ENCODE measurements around the gene PLEKHF1. TPM values are rescaled to one million over a fixed set of nuclear protein-coding genes. Genes with fewer than 3 reads are reported as not detected.
A peak's percentile ranks its signal among the peaks of the same experiment; 100 is the strongest.

Gene PLEKHF1
- total RNA-seq, 4 donors from 2014 or later: 69.1 to 164 (median 135) TPM

DNA sequence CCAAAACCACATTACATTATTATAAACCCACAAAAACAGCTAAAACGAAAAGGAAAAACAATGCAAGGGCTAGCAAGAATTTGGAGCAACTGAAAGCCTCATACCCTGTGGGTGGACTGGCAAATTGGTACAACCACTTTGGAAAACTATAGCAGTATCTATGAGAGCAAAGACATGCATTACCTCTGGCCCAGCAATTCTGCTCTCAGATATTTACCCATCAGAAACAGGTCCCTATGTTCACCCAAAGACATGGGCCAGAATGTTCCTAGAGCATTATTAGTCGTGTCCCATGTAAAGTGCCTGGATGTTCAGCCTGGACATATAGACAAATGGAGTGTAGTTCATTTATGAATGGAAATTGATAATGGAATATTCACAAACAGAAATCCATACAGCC, 31.3 kb upstream of the PLEKHF1 start:
- no peak for DNase-seq
- no peaks in the 10 kb centered on the region for H3K27me3 ChIP-seq
- ATAC-seq: no peak
- no peaks in the 10 kb centered on the region for H3K9me3 ChIP-seq
- intact Hi-C loops (cut with DNase I; ENCODE audit: low total_unique reads): no loop called here
- H3K4me3 ChIP-seq: no peak overlapping the region
- no peak overlapping the region for H3K27ac ChIP-seq
- TF ChIP-seq POLR2A (IDR thresholded peaks at IDR 0.05) (no peak), CTCF (IDR thresholded peaks at IDR 0.05 in 4 of 5, conservative IDR thresholded peaks at IDR 0.05 in 1 of 5) (no peak)
- no peaks in the 10 kb centered on the region for H3K36me3 ChIP-seq
- in situ Hi-C loops (cut with MboI; ENCODE audit: low sequenced_read_pairs in 4 of 4): no loop called here
- no peaks in the 10 kb centered on the region for H3K4me1 ChIP-seq

DNA sequence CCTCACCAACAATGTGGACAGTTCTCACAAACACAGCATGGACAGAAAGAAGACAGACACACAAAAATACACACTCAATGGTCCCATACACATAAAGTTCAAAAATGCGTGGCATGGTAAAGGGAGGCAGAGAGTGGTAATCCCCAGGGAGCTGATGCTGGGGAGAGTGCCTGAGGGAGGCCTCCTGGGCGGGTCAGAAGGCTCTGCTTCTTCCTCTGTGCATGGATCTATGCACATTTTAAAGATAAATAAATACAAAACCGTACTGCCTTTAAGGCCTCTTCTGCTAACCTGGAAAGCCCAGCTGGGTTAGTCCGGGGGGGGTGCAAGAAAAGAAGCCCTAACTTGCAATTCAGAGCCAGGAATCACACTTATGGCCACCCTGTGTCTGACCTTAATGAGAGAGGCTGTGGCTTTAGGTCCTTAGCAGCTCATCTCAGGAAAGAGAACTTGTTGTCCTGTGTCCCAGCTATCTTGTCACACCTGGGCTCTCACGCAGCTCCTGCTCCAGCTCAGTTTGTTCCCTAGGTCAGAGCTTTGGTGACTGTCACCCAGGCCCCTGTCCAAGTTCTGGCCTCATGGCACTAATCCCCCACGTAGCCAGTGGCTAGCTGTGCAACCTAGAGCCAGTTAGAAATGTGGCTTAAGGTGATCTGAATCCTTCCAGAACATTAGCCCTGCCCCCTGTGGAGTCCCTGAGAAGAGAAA, 30.7 kb upstream of the PLEKHF1 start:
- no peaks in the 10 kb centered on the region for H3K4me1 ChIP-seq
- no peaks in the 10 kb centered on the region for H3K9me3 ChIP-seq
- H3K36me3 ChIP-seq: no peaks in the 10 kb centered on the region
- intact Hi-C loops (cut with DNase I; ENCODE audit: low total_unique reads) (no loop called here), in situ Hi-C loops (cut with MboI; ENCODE audit: low sequenced_read_pairs in 4 of 4) (no loop called here)
- TF ChIP-seq POLR2A (IDR thresholded peaks at IDR 0.05): no peak
- no peak for TF ChIP-seq CTCF (IDR thresholded peaks at IDR 0.05 in 4 of 5, conservative IDR thresholded peaks at IDR 0.05 in 1 of 5)
- H3K27me3 ChIP-seq: no peaks in the 10 kb centered on the region
- H3K27ac ChIP-seq: no peak overlapping the region
- H3K4me3 ChIP-seq: no peak overlapping the region
- DNase-seq (no peak), ATAC-seq (peak in 1 of 2 donors; percentile 26)

- TF ChIP-seq POLR2A (IDR thresholded peaks at IDR 0.05): no peak
- no peak for TF ChIP-seq CTCF (IDR thresholded peaks at IDR 0.05 in 4 of 5, conservative IDR thresholded peaks at IDR 0.05 in 1 of 5)
- H3K4me3 ChIP-seq: no peak overlapping the region
- no peak for ATAC-seq
- H3K36me3 ChIP-seq: no peaks in the 10 kb centered on the region
- H3K27me3 ChIP-seq: no peaks in the 10 kb centered on the region
- in situ Hi-C loops (cut with MboI; ENCODE audit: low sequenced_read_pairs in 4 of 4): no loop called here
- intact Hi-C loops (cut with DNase I; ENCODE audit: low total_unique reads): no loop called here
- H3K9me3 ChIP-seq: no peaks in the 10 kb centered on the region
- DNase-seq: no peak
- H3K27ac ChIP-seq: no peak overlapping the region
- H3K4me1 ChIP-seq: no peaks in the 10 kb centered on the region
Measured at GRCh38 chr19:29635963-29636362, 29.3 kb upstream of the PLEKHF1 start.

DNA sequence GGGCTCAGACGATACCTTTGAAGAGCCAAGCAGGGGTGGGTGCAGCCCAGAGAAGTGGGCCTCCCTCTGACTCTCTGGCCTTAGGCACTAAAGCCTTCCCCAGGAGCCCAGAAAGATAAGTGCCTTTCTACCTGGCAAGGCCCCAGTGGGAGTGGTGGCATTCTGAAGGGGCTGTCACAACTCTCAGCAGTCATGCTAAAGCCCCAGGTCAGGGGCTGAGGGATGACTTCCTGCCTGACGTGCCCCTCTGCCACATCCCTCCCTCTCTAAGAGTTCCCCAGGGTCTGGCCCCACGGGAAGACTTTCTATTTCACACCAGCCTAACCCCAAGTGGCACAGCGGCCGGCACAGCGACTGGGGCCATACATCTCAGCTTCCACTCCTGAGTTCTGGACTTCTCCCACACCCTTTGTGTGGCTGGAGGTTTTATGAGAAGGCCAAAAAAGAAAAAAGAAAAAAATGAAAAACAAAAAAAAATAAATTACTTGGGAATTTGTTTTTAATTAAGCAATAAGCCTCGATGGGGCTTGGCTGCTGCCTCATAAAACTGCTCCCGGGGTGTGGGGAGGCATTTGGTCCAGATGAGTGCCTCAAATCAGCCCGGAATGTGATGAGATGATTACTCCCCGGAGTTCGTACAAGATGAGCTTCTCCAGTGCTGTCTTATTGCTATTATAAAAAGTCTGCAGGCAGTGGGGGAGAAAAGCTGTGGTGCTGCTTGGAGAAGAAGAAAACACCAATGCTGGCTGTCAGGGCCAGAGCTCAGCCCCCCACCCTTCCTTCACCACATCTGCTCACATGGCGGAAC, 28.5 kb upstream of the PLEKHF1 start:
- H3K36me3 ChIP-seq: no peaks in the 10 kb centered on the region
- H3K4me3 ChIP-seq: no peak overlapping the region
- no peak for DNase-seq
- no peak overlapping the region for H3K27ac ChIP-seq
- H3K27me3 ChIP-seq: no peaks in the 10 kb centered on the region
- intact Hi-C loops (cut with DNase I; ENCODE audit: low total_unique reads) (no loop called here), in situ Hi-C loops (cut with MboI; ENCODE audit: low sequenced_read_pairs in 4 of 4) (no loop called here)
- TF ChIP-seq POLR2A (IDR thresholded peaks at IDR 0.05): no peak
- TF ChIP-seq CTCF (IDR thresholded peaks at IDR 0.05 in 4 of 5, conservative IDR thresholded peaks at IDR 0.05 in 1 of 5): no peak
- no peaks in the 10 kb centered on the region for H3K9me3 ChIP-seq
- no peak for ATAC-seq
- H3K4me1 ChIP-seq: no peaks in the 10 kb centered on the region

All from gastrocnemius medialis (tissue), 4 donors.